ENCODE measurements around the gene LAMTOR3.
A peak's percentile ranks its signal among the peaks of the same experiment; 100 is the strongest.

The LAMTOR3 gene, protein sequence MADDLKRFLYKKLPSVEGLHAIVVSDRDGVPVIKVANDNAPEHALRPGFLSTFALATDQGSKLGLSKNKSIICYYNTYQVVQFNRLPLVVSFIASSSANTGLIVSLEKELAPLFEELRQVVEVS

DNA sequence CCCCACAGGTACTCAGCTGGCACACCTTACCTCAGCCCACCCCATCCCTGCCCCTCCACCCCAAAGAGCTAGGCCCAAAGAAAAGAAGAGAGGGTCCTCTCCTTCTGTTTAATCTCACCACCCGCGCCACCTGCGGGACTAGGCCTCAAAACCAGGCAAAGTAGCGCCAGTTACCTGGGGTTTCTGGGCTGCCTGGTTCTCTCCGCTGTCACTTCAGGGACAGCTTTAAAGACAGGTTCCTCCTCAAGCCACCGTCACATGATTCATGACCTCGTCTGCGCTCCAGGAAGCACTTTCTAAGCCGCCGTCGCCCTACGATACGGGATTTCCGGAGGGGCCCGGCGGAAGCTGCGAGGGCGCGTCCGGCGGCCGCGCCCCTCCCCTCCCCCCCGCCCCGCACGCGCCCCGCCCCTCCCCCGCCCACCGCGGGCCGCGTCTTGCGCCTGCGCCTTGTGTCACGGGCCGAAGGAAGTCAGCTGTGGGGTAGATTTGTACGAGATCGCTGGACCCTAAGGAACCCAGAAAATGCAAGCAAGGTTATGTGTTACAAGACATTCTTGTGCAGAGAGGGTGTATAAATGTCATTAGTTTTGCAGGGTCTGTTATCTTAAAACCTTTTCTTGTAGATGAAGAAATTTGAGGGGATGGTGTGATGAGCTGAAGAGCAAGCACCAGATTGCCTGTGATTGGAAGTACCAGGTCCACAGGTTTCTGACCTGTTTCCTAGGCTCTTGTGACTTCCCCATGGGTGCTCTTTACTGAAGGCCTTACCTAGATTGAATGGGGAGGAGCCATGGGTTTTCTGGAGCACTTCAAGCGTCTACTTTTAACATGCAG, at the start of gene LAMTOR3:
TSS of gene LAMTOR3 (minus strand) at position 267 of the 837 bp plus-strand sequence. CDS start 464 bp downstream, outside the sequence.
- peak; percentile 69 to 76 for DNase-seq (ENCODE audit: extremely low read depth in 1 of 2, low read depth in 1 of 2)

GRCh38 chr4:99938243-99938753, 44.1 kb upstream of the LAMTOR3 start:
- DNase-seq (ENCODE audit: extremely low read depth in 1 of 2, low read depth in 1 of 2), result no peak

GRCh38 chr4:99934891-99935290, 40.7 kb upstream of the LAMTOR3 start:
- DNase-seq (ENCODE audit: extremely low read depth in 1 of 2, low read depth in 1 of 2), result no peak

GRCh38 chr4:99927566-99927965, 33.3 kb upstream of the LAMTOR3 start:
- DNase-seq (ENCODE audit: extremely low read depth in 1 of 2, low read depth in 1 of 2), result no peak

DNA sequence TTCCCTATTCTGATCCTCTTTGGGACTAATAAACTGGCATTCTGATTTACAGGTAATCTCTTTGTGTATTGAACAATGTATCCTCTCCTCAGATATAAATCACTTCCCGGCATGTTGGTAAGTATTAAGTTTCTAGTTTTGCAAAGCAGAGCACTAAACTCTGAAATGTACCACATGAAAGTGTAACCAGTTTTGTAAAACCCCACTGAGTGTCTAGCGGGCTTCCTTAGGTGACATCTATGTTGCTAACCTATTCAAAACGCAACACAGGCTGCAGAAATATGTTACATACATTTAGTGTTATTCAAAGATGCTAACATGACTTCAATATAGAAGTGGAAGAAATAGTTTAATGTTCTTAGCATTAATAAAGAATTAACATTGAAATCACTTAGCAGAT, 26.9 kb upstream of the LAMTOR3 start:
- DNase-seq (ENCODE audit: extremely low read depth in 1 of 2, low read depth in 1 of 2), result no peak

GRCh38 chr4:99918656-99919055, 24.4 kb upstream of the LAMTOR3 start:
- DNase-seq (ENCODE audit: extremely low read depth in 1 of 2, low read depth in 1 of 2), result no peak

GRCh38 chr4:99917575-99917974, 23.3 kb upstream of the LAMTOR3 start:
- no peak for DNase-seq (ENCODE audit: extremely low read depth in 1 of 2, low read depth in 1 of 2)

DNA sequence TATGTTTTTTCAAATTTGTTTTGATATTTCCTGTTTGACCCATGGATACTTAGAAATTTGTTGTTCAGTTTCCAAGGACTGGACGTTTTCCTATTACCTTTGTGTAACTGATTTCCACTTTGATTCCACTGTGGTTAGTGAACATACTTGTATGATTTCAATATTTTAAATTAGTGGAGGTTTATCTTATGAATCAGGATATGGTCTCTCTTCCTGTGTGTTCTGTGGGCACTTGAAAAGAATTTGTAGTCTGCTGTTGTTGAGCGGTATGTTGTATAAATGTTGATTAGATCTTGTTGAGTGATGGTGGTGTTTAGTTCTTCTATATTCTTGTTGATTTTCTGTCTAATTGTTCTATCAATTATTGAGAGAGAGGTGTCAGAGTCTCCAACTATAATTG, 21.2 kb upstream of the LAMTOR3 start:
- no peak for DNase-seq (ENCODE audit: extremely low read depth in 1 of 2, low read depth in 1 of 2)

DNA sequence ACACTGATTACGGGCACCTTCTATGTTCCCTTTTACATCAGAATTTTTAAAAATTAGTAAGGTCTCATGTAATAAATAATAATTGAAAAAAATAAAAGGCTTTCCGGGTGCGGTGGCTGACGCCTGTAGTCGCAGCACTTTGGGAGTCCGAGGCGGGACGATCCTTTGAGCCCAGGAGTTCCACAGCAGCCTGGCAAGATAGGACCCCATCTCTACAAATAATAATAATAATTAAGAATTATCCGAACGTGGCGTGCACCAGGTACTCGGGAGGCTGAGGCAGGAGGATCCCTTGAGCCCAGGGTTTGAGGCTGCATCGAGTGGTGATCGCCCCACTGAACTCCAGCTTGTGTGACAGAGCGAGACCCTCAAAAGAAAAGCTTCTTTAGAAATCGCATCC, 771 bp upstream of the LAMTOR3 start:
- DNase-seq (ENCODE audit: extremely low read depth in 1 of 2, low read depth in 1 of 2), result no peak

DNA sequence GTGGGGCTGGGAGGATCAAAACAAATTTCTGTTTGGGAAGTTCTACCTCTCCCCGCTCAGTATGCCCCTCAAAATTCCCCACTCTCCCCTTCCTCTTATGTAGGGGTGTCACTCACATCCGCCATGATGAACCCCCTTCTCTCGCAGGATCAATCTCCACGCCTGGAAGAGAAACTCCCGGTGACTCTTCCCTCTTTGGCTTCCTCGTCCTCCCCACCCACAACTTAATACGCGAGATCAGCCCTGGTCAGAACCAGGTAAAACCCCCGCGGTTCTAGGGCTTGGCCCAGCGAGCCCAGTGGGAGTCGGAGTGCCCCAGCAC, 427 bp downstream of the LAMTOR3 start:
- no peak for DNase-seq (ENCODE audit: extremely low read depth in 1 of 2, low read depth in 1 of 2)

GRCh38 chr4:99893029-99893428, 1.2 kb downstream of the LAMTOR3 start:
- DNase-seq (ENCODE audit: extremely low read depth in 1 of 2, low read depth in 1 of 2), result no peak

DNA sequence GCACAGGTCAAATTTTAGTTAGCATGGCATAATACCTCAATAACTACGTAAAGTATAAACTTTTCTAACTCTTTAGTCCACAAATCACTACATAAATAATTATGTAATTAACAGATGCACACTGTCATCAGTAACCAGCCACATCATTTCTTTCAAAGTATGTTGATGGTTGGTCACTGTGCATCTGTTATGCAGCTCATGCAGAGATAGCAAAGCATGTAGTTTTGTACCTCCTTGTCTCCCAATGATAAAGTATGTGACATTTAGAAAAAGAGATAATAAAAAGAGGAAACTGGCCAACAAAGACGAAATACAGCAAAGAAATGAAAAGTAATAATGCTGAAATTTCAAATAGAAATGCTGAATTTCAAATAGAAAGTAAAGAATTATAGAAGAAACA, 2.9 kb downstream of the LAMTOR3 start:
- no peak for DNase-seq (ENCODE audit: extremely low read depth in 1 of 2, low read depth in 1 of 2)

- DNase-seq (ENCODE audit: extremely low read depth in 1 of 2, low read depth in 1 of 2), result no peak
These were observed 6.4 kb downstream of the LAMTOR3 start for GRCh38 chr4:99887837-99888236.

DNA sequence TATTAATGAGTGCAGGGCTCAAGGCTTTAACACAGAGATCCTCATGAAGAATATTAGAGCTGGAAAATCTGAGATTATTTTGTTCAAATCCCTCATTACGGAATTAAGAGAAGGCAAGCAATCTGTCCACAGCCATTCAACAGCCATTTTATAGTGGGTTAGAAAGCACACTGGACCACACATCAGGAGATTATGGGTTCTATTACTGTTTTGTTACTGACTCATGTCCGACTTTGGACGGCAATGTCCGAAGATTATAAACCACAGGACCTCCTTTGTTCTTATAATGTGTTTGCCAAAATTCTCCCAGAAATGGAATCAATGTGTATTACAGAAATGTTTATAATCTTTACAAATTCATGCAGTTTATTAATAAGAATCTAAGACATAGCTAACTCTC, 8.1 kb downstream of the LAMTOR3 start:
- no peak for DNase-seq (ENCODE audit: extremely low read depth in 1 of 2, low read depth in 1 of 2)

DNA sequence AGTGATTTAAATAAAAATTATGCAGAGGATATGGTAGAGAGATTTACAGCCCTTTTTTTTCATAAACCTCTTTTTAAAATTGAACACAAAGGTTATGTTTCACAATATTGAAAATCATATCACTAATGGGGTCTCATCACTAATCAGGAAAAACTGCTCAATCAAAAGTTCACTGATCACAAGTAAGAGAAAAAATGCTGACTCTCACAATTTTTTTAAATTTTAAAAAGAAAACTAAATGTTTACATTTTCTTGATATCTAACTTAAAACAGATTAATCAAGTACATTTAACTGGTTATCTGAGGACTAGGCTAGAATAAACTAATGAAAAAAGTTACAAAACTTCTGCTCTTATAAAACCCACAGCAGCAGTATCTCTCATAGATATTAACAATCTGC, 8.5 kb downstream of the LAMTOR3 start:
- DNase-seq (ENCODE audit: extremely low read depth in 1 of 2, low read depth in 1 of 2), result no peak

DNA sequence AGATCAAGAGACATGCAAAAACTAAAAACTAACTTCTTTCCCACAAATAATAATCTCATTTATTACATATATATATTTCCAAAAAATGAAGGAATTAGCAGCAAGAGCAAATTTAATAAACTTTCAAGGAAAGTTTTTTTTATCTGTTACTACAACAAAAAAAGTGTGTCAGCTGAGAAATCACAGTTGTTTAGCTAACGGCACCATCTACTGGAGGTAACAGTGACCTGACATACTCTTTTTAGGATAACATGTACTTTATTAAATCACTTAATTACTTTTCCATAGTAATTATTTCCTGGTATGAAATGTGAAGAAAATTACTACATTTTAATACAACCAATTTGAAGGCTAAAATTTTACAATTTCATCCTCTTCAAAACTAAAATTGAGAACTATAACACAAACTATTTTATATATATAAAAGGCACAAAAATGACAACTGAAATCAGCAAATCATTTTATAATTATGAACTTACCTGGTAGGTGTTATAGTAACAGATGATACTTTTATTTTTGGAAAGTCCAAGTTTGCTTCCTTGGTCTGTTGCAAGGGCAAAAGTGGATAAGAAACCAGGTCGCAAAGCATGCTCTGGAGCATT, 9.1 kb downstream of the LAMTOR3 start:
- no peak for DNase-seq (ENCODE audit: extremely low read depth in 1 of 2, low read depth in 1 of 2)

DNA sequence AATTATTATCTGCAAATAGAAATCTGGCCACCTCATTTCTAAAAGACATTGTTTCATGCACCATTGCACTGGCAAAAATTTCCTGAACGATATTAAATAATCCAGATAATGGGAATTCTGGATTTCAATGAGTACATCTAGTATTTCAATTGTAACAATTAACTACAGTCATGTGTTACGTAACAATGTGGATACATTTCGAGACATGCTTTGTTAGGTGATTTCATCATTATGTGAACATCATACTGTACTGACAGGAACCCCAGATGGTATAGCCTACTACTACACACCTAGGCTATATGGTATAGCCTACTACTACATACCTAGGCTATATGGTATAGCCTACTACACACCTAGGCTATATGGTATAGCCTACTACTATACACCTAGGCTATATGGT, 14.8 kb downstream of the LAMTOR3 start:
- no peak for DNase-seq (ENCODE audit: extremely low read depth in 1 of 2, low read depth in 1 of 2)

- DNase-seq (ENCODE audit: extremely low read depth in 1 of 2, low read depth in 1 of 2), result no peak
These were observed 15.6 kb downstream of the LAMTOR3 start for GRCh38 chr4:99878604-99879003.

DNA sequence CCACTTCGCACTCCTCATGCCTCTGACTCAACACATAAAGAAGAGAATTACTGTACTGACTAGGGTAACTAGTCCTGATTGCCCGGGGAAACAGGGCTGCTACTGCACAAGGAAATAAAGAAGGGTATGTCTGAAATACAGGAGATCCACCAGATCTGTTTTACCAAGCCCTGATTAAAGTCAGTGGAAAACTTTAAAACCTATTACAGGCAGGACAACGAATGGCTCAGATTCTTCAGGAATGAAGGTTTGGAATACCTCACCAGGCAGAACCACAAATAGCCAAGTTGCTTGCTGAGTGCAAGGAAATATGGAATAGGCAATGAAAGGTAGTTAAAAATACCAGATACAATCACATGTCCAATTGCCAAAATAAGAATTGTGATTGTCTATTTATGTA, 17.3 kb downstream of the LAMTOR3 start:
- no peak for DNase-seq (ENCODE audit: extremely low read depth in 1 of 2, low read depth in 1 of 2)

DNA sequence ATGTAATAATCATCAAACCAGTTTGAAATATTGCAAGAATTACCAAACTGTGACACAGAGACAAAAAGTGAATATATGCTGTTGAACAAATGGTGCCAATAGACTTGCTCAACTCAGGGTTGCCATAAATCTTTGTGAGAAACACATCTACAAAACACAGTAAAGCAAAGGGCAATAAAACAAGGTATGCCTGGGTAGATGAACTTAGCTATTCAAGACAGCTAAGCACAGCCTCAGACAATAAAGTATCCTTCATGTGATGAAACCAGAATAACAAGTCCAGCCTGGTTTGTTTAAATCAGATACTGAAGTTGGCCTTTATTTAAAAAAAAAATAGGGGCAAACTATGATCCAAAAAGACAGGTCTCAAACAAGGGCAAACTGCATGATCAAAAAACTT, 19.2 kb downstream of the LAMTOR3 start:
- DNase-seq (ENCODE audit: extremely low read depth in 1 of 2, low read depth in 1 of 2), result no peak

GRCh38 chr4:99872570-99872969, 21.7 kb downstream of the LAMTOR3 start:
- no peak for DNase-seq (ENCODE audit: extremely low read depth in 1 of 2, low read depth in 1 of 2)

GRCh38 chr4:99868126-99868596, 26.1 kb downstream of the LAMTOR3 start:
- no peak for DNase-seq (ENCODE audit: extremely low read depth in 1 of 2, low read depth in 1 of 2)
